PC-9 (cell line): ENCODE data around the gene TTC7B.

ENCODE experiments used
- EZH2 ChIP-seq: fragments of 200-600 bp; sonication (generic); IDR thresholded peaks from 2 replicates; pipeline ENCODE4 v1.8.0; 2017; ENCODE audit warnings: antibody characterized with exemption, low read depth
- TF ChIP-seq, protein P1 (sequence below): fragments of 200-600 bp; sonication (generic); conservative IDR thresholded peaks from 2 replicates; pipeline ENCODE4 v1.6.1; 2017; ENCODE audit warnings: mixed run types, antibody characterized with exemption, mild to moderate bottlenecking, moderate library complexity

DNA sequence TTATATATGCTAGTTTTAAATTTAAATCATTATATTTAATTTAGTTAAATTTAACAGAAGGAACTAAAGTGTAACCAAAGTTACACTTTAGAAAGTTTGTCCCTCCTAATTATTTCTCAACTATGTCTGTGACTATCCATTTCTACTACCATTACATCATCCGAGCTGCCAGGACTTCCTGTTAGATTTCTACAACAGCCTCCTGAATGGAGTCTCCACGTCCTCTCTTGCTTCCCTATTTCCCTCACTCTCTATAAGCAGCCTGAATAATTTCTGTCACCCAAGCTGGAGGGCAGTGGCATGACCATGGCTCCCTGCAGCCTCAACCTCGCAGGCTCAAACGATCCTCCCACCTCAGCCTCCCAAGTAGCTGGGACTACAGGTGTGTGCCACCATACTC lies 84.1 kb downstream of the TTC7B start:
- TF ChIP-seq, protein P1, sequence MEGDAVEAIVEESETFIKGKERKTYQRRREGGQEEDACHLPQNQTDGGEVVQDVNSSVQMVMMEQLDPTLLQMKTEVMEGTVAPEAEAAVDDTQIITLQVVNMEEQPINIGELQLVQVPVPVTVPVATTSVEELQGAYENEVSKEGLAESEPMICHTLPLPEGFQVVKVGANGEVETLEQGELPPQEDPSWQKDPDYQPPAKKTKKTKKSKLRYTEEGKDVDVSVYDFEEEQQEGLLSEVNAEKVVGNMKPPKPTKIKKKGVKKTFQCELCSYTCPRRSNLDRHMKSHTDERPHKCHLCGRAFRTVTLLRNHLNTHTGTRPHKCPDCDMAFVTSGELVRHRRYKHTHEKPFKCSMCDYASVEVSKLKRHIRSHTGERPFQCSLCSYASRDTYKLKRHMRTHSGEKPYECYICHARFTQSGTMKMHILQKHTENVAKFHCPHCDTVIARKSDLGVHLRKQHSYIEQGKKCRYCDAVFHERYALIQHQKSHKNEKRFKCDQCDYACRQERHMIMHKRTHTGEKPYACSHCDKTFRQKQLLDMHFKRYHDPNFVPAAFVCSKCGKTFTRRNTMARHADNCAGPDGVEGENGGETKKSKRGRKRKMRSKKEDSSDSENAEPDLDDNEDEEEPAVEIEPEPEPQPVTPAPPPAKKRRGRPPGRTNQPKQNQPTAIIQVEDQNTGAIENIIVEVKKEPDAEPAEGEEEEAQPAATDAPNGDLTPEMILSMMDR: no peak
- TF ChIP-seq EZH2: no peak
